HepG2 (cell line): ENCODE results near the gene PFKM. TPM values are rescaled to one million over a fixed set of nuclear protein-coding genes. Genes with fewer than 3 reads are reported as not detected.
A peak's percentile ranks its signal among the peaks of the same experiment; 100 is the strongest.

Source experiments
- BCL6 ChIP-seq: IDR thresholded peaks from 2 replicates; pipeline ENCODE4 v1.6.1; 2016; ENCODE audit warnings: missing genetic modification reagents, missing compliant biosample characterization
- IRF2 ChIP-seq: IDR thresholded peaks from 2 replicates; pipeline ENCODE4 v1.6.1; 2018; ENCODE audit warnings: missing genetic modification reagents, missing compliant biosample characterization
- NFKB2 ChIP-seq: sonication (generic); formaldehyde crosslinking; IDR thresholded peaks from 2 replicates; pipeline ENCODE4 v1.4.0; 2020; ENCODE audit warnings: missing genetic modification reagents, borderline replicate concordance
- SNAPC2 ChIP-seq: sonication (generic); formaldehyde crosslinking; IDR thresholded peaks from 2 replicates; pipeline ENCODE4 v1.8.1; 2022; ENCODE audit warnings: mild to moderate bottlenecking, missing genetic modification reagents
- YY1 ChIP-seq: IDR thresholded peaks from 2 replicates; pipeline ENCODE4 v1.6.1; 2011; ENCODE audit warnings: low read length, low read depth, moderate library complexity, mild to moderate bottlenecking; ENCODE audit not compliant: insufficient read depth, insufficient replicate concordance
- ZNF207 ChIP-seq: fragments of 450-650 bp; IDR thresholded peaks from 2 replicates; pipeline ENCODE4 v1.6.1; 2016; ENCODE audit warnings: antibody characterized with exemption, borderline replicate concordance
- ZNF678 ChIP-seq: sonication (generic); formaldehyde crosslinking; IDR thresholded peaks from 2 replicates; pipeline ENCODE4 v1.4.0; 2020; ENCODE audit warnings: mild to moderate bottlenecking, missing genetic modification reagents
- ZNF761 ChIP-seq: sonication (generic); formaldehyde crosslinking; conservative IDR thresholded peaks from 2 replicates; pipeline ENCODE4 v1.4.0; 2020; ENCODE audit warnings: mild to moderate bottlenecking, missing genetic modification reagents
- ZNF792 ChIP-seq: IDR thresholded peaks from 2 replicates; pipeline ENCODE4 v1.6.1; 2016
- ZNF879 ChIP-seq: sonication (generic); formaldehyde crosslinking; IDR thresholded peaks from 2 replicates; pipeline ENCODE4 v1.8.1; 2023; ENCODE audit warnings: missing genetic modification reagents
- polyA plus RNA-seq, 8 experiments: library from polyadenylated mRNA; depleted of rRNA in 3 of 8; stranded (reverse) in 7 of 8; unstranded in 1 of 8; fragments of >200 nt; fragmentation: Illumina TruSeq in 4 of 8; extraction: Trizol in 4 of 8; gene quantifications; 2 replicates each; pipeline versions ENCODE4 v1.2.1 to v1.2.3, GENCODE V29; 2011 to 2016; ENCODE audit warnings: low read depth in 4 of 8, missing spikeins in 1 of 8, mixed read lengths in 1 of 8; ENCODE audit not compliant: insufficient read depth in 1 of 8
- total RNA-seq, 5 experiments: library from RNA; depleted of rRNA; stranded (reverse); fragments of >200 nt; fragmentation: Illumina TruSeq; extraction: Trizol; gene quantifications; 2 replicates each; pipeline ENCODE4 v1.2.3, GENCODE V29; 2016; ENCODE audit warnings: low read depth in 1 of 5
- TF ChIP-seq, protein P1 (sequence below): IDR thresholded peaks from 2 replicates; pipeline ENCODE4 v1.6.1; 2016; ENCODE audit warnings: missing compliant biosample characterization, missing genetic modification reagents, borderline replicate concordance
- TF ChIP-seq, protein P2 (sequence below): sonication (generic); formaldehyde crosslinking; IDR thresholded peaks from 2 replicates; pipeline ENCODE4 v1.4.0; 2020; ENCODE audit warnings: low read depth, mild to moderate bottlenecking, missing genetic modification reagents
- TF ChIP-seq, protein P3 (sequence below): sonication (generic); formaldehyde crosslinking; IDR thresholded peaks from 2 replicates; pipeline ENCODE4 v1.8.0; 2022; ENCODE audit warnings: missing genetic modification reagents, mild to moderate bottlenecking, borderline replicate concordance
- TF ChIP-seq, protein P4 (sequence below): sonication (generic); formaldehyde crosslinking; IDR thresholded peaks from 2 replicates; pipeline ENCODE4 v1.5.1; 2020; ENCODE audit warnings: mild to moderate bottlenecking, missing genetic modification reagents, moderate library complexity
- TF ChIP-seq, protein P5 (sequence below): sonication (generic); formaldehyde crosslinking; IDR thresholded peaks from 2 replicates; pipeline ENCODE4 v1.4.0; 2020; ENCODE audit warnings: missing genetic modification reagents, mild to moderate bottlenecking, borderline replicate concordance

The PFKM gene
- total and polyA plus RNA-seq, 2 of the 13 experiments (the other 11 are each of a cell fraction or from before 2014, with no cell fraction given): 1.9 to 2.4 TPM

DNA sequence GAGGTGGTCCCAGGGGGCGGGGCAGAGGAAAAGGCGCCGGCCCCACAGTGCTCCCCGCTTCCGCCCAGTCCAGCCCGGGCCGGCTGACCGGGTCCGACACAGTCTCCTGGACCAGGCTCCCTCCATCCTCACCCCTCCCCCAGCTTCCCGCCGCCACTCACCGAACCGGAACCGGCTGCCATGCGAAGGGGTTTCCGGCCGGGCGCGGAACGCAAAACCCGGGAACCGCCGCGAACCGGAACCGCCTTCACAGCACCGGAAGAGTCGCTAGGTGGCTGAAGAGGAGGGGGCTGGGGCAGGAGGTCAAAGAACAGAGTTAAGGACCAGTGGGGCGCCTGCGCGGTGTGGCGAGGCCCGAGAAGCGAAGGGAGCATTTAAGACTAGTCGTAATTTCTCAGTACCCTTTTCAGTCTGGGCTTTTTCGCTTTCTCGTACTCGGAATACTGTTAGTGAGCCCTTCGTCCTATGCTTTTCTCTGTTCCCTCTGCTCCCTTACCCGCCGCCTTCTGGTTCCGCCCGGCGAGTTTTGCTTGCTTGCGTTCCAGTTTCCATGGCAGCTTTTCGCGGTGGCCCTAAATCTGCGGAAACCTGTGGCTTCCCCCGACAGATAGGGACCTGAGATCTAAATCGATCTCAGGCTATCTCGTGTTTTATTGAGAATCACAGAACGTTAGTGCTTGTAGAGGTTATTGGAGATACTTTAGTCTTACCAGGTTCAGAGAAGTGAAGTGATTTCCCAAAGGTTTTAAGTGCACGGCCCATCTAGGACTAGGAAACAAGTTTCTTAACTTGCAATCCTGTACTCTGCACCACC lies 13.1 kb upstream of the PFKM start, which contains the start of gene SENP1 (continued):
- TF ChIP-seq, protein P1, sequence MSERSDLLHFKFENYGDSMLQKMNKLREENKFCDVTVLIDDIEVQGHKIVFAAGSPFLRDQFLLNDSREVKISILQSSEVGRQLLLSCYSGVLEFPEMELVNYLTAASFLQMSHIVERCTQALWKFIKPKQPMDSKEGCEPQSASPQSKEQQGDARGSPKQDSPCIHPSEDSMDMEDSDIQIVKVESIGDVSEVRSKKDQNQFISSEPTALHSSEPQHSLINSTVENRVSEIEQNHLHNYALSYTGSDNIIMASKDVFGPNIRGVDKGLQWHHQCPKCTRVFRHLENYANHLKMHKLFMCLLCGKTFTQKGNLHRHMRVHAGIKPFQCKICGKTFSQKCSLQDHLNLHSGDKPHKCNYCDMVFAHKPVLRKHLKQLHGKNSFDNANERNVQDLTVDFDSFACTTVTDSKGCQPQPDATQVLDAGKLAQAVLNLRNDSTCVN: peak; percentile 13; the same call in 1 of the 2 replicates
- TF ChIP-seq, protein P2, sequence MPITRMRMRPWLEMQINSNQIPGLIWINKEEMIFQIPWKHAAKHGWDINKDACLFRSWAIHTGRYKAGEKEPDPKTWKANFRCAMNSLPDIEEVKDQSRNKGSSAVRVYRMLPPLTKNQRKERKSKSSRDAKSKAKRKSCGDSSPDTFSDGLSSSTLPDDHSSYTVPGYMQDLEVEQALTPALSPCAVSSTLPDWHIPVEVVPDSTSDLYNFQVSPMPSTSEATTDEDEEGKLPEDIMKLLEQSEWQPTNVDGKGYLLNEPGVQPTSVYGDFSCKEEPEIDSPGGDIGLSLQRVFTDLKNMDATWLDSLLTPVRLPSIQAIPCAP: peak; percentile 84; the same call in 1 of the 2 replicates
- peak; percentile 76 for TF ChIP-seq YY1
- no peak for TF ChIP-seq ZNF761 (CRISPR knock-in tag)
- TF ChIP-seq IRF2 (CRISPR knock-in tag): no peak
- TF ChIP-seq, protein P3, sequence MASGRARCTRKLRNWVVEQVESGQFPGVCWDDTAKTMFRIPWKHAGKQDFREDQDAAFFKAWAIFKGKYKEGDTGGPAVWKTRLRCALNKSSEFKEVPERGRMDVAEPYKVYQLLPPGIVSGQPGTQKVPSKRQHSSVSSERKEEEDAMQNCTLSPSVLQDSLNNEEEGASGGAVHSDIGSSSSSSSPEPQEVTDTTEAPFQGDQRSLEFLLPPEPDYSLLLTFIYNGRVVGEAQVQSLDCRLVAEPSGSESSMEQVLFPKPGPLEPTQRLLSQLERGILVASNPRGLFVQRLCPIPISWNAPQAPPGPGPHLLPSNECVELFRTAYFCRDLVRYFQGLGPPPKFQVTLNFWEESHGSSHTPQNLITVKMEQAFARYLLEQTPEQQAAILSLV (CRISPR knock-in tag): peak; percentile 74; the same call in 1 of the 2 replicates
- no peak for TF ChIP-seq ZNF207
- 0 out of 2 replicates have a peak, but pooled peaks have one; percentile 42 for TF ChIP-seq ZNF792 (CRISPR knock-in tag)
- TF ChIP-seq ZNF879 (CRISPR knock-in tag): no peak
- TF ChIP-seq, protein P4, sequence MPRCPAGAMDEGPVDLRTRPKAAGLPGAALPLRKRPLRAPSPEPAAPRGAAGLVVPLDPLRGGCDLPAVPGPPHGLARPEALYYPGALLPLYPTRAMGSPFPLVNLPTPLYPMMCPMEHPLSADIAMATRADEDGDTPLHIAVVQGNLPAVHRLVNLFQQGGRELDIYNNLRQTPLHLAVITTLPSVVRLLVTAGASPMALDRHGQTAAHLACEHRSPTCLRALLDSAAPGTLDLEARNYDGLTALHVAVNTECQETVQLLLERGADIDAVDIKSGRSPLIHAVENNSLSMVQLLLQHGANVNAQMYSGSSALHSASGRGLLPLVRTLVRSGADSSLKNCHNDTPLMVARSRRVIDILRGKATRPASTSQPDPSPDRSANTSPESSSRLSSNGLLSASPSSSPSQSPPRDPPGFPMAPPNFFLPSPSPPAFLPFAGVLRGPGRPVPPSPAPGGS (CRISPR knock-in tag): no peak
- TF ChIP-seq BCL6 (CRISPR knock-in tag): 0 out of 2 replicates have a peak, but pooled peaks have one; percentile 25
- peak; percentile 75; the same call in 1 of the 2 replicates for TF ChIP-seq SNAPC2 (CRISPR knock-in tag)
- TF ChIP-seq, protein P5, sequence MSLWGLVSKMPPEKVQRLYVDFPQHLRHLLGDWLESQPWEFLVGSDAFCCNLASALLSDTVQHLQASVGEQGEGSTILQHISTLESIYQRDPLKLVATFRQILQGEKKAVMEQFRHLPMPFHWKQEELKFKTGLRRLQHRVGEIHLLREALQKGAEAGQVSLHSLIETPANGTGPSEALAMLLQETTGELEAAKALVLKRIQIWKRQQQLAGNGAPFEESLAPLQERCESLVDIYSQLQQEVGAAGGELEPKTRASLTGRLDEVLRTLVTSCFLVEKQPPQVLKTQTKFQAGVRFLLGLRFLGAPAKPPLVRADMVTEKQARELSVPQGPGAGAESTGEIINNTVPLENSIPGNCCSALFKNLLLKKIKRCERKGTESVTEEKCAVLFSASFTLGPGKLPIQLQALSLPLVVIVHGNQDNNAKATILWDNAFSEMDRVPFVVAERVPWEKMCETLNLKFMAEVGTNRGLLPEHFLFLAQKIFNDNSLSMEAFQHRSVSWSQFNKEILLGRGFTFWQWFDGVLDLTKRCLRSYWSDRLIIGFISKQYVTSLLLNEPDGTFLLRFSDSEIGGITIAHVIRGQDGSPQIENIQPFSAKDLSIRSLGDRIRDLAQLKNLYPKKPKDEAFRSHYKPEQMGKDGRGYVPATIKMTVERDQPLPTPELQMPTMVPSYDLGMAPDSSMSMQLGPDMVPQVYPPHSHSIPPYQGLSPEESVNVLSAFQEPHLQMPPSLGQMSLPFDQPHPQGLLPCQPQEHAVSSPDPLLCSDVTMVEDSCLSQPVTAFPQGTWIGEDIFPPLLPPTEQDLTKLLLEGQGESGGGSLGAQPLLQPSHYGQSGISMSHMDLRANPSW (CRISPR knock-in tag): no peak; the same call in 1 of the 2 replicates
- peak; percentile 63; the same call in 1 of the 2 replicates for TF ChIP-seq NFKB2 (CRISPR knock-in tag)
- TF ChIP-seq ZNF678 (CRISPR knock-in tag): no peak
